Liver (tissue), 9 donors: ENCODE measurements around the gene CBX6. TPM values are rescaled to one million over a fixed set of nuclear protein-coding genes. Genes with fewer than 3 reads are reported as not detected.

ENCODE experiments used
- DNase-seq: peaks from one replicate; pipeline ENCODE4 v3.0.0-alpha.2; 2017; ENCODE audit warnings: low spot score
- H3K27ac ChIP-seq, 2 donors: one replicate each; pipeline ENCODE4 v1.7.0; 2013; ENCODE audit warnings: inconsistent platforms in 2 of 2, low read length in 2 of 2, control low read depth in 1 of 2, low read depth in 1 of 2, mild to moderate bottlenecking in 1 of 2
- H3K27me3 ChIP-seq, 4 donors: one replicate each; pipeline versions ENCODE4 v1.6.1 to v1.7.0; 2013; ENCODE audit warnings: low read length in 3 of 4, inconsistent platforms in 1 of 4, mild to moderate bottlenecking in 1 of 4, moderate library complexity in 1 of 4; ENCODE audit not compliant: control insufficient read depth in 4 of 4, insufficient read depth in 4 of 4
- H3K36me3 ChIP-seq, 4 donors: one replicate each; pipeline versions ENCODE4 v1.6.1 to v1.7.0; 2013; ENCODE audit warnings: low read length in 3 of 4, mild to moderate bottlenecking in 3 of 4, low read depth in 1 of 4, moderate library complexity in 1 of 4; ENCODE audit not compliant: control insufficient read depth in 4 of 4, insufficient read depth in 3 of 4
- H3K4me1 ChIP-seq, 4 donors: one replicate each; pipeline versions ENCODE4 v1.6.1 to v1.7.0; 2013; ENCODE audit warnings: low read length in 3 of 4, mild to moderate bottlenecking in 3 of 4, moderate library complexity in 1 of 4; ENCODE audit not compliant: control insufficient read depth in 4 of 4, insufficient read depth in 4 of 4
- H3K4me3 ChIP-seq, 3 donors: one replicate each; pipeline versions ENCODE4 v1.6.1 to v1.7.0; 2013; ENCODE audit warnings: low read length in 3 of 3, control low read depth in 1 of 3, low read depth in 1 of 3, mild to moderate bottlenecking in 1 of 3
- H3K9ac ChIP-seq, 2 donors: one replicate each; pipeline ENCODE4 v1.7.0; 2013; ENCODE audit warnings: low read length in 2 of 2, mild to moderate bottlenecking in 2 of 2, moderate library complexity in 2 of 2, control low read depth in 1 of 2, low read depth in 1 of 2
- H3K9me3 ChIP-seq, 4 donors: one replicate each; pipeline versions ENCODE4 v1.6.1 to v1.7.0; 2013; ENCODE audit warnings: low read length in 3 of 4; ENCODE audit not compliant: control insufficient read depth in 4 of 4
- ATF3 ChIP-seq: IDR thresholded peaks from 2 replicates; pipeline ENCODE4 v1.6.1; 2016; ENCODE audit warnings: antibody characterized with exemption
- CTCF ChIP-seq: fragments of 150-350 bp; IDR thresholded peaks from 2 replicates; pipeline ENCODE4 v1.5.1; 2017; ENCODE audit warnings: improper control_type of control experiment, low read depth, low read length; ENCODE audit not compliant: missing input control
- FOXA1 ChIP-seq: IDR thresholded peaks from 2 replicates; pipeline ENCODE4 v1.6.1; 2016; ENCODE audit warnings: antibody characterized with exemption
- FOXA2 ChIP-seq: IDR thresholded peaks from 2 replicates; pipeline ENCODE4 v1.6.1; 2016; ENCODE audit warnings: antibody characterized with exemption
- GABPA ChIP-seq, 2 donors: IDR thresholded peaks in 1 of 2; conservative IDR thresholded peaks in 1 of 2; 2 replicates each; pipeline ENCODE4 v1.6.1; 2016; ENCODE audit warnings: antibody characterized with exemption in 2 of 2, mild to moderate bottlenecking in 1 of 2, moderate library complexity in 1 of 2
- HNF4A ChIP-seq, 2 donors: conservative IDR thresholded peaks; 2 replicates each; pipeline ENCODE4 v1.6.1; 2016; ENCODE audit warnings: antibody characterized with exemption in 2 of 2, mild to moderate bottlenecking in 2 of 2
- HNF4G ChIP-seq: IDR thresholded peaks from 2 replicates; pipeline ENCODE4 v1.6.1; 2016; ENCODE audit warnings: antibody characterized with exemption
- JUND ChIP-seq, 2 donors: IDR thresholded peaks; 2 replicates each; pipeline ENCODE4 v1.6.1; 2016; ENCODE audit warnings: antibody characterized with exemption in 2 of 2
- MAX ChIP-seq: IDR thresholded peaks from 2 replicates; pipeline ENCODE4 v1.6.1; 2016; ENCODE audit warnings: antibody characterized with exemption
- NR2F2 ChIP-seq: IDR thresholded peaks from 2 replicates; pipeline ENCODE4 v1.6.1; 2016; ENCODE audit warnings: antibody characterized with exemption
- RAD21 ChIP-seq, 2 donors: IDR thresholded peaks; 2 replicates each; pipeline ENCODE4 v1.6.1; 2016; ENCODE audit warnings: antibody characterized with exemption in 2 of 2, mild to moderate bottlenecking in 2 of 2
- RXRA ChIP-seq, 2 donors: IDR thresholded peaks; 2 replicates each; pipeline ENCODE4 v1.6.1; 2017 to 2018; ENCODE audit warnings: antibody characterized with exemption in 2 of 2, mild to moderate bottlenecking in 1 of 2
- SP1 ChIP-seq: IDR thresholded peaks from 2 replicates; pipeline ENCODE4 v1.6.1; 2018; ENCODE audit warnings: antibody characterized with exemption, mild to moderate bottlenecking
- TAF1 ChIP-seq: conservative IDR thresholded peaks from 2 replicates; pipeline ENCODE4 v1.6.1; 2016; ENCODE audit warnings: antibody characterized with exemption, mild to moderate bottlenecking
- YY1 ChIP-seq: IDR thresholded peaks from 2 replicates; pipeline ENCODE4 v1.6.1; 2016; ENCODE audit warnings: antibody characterized with exemption, mild to moderate bottlenecking
- ZBTB33 ChIP-seq: IDR thresholded peaks from 2 replicates; pipeline ENCODE4 v1.6.1; 2016; ENCODE audit warnings: antibody characterized with exemption
- WGBS: extraction: QIAGEN DNeasy Blood & Tissue Kit; methylation state at CpG from one replicate; pipeline ENCODE4 v1.1.7; 2013; 5-methylcytosine and 5-hydroxymethylcytosine counted together
- polyA plus RNA-seq, 2 donors: library from polyadenylated mRNA; stranded (reverse) in 1 of 2; unstranded in 1 of 2; fragments of 200-250 nt in 1 of 2; fragments of >200 nt in 1 of 2; fragmentation: Nextera tagmentation in 1 of 2; extraction: Ambion mirVana in 1 of 2; gene quantifications; one replicate each; pipeline versions ENCODE4 v1.2.1 to v1.2.3, GENCODE V29; 2013 to 2015
- total RNA-seq, 2 donors: library from RNA; depleted of rRNA; stranded (reverse); fragments of >200 nt; gene quantifications; one replicate each; pipeline ENCODE4 v1.2.3, GENCODE V29; 2014
- donor health status: healthy.
- donor health status: healthy.
- donor health status: healthy.
- donor health status: healthy.
- donor health status: healthy.

Gene CBX6
- total and polyA plus RNA-seq, 4 donors, result 7.3 to 11.0 (median 10.2) TPM

- Histone ChIP-seq H3K27me3 (peaks cover 0 to 3% (median 1%) of the 10 kb centered on the region in 4 donors), H3K27ac (no peak overlapping the region), H3K4me1 (no peaks in the 10 kb centered on the region), H3K9ac (no peak overlapping the region), H3K36me3 (no peaks in the 10 kb centered on the region), H3K9me3 (no peaks in the 10 kb centered on the region), H3K4me3 (no peak overlapping the region)
- no peak for DNase-seq
- TF ChIP-seq SP1 (no peak), ZBTB33 (no peak), MAX (no peak)
- 87% methylated on average over 1 of the region's 1 CpG for WGBS
Observed at GRCh38 chr22:38852522-38852921, 19.5 kb downstream of the CBX6 start.

- Histone ChIP-seq H3K4me3 (no peak overlapping the region), H3K9ac (no peak overlapping the region), H3K9me3 (no peaks in the 10 kb centered on the region), H3K4me1 (no peaks in the 10 kb centered on the region), H3K36me3 (no peaks in the 10 kb centered on the region), H3K27ac (no peak overlapping the region), H3K27me3 (peaks cover 0 to 3% (median 1%) of the 10 kb centered on the region in 4 donors)
- DNase-seq, result no peak
- TF ChIP-seq RXRA (IDR thresholded peaks at IDR 0.05), result no peak
- TF ChIP-seq FOXA1, result no peak
- TF ChIP-seq HNF4G, result no peak
- TF ChIP-seq FOXA2, result no peak
- no peak for TF ChIP-seq RAD21 (IDR thresholded peaks at IDR 0.05)
- no peak for TF ChIP-seq SP1
- no peak for TF ChIP-seq ZBTB33
- no peak for TF ChIP-seq ATF3
- WGBS, result 61% methylated on average over 15 of the region's 15 CpGs
Observed at GRCh38 chr22:38850941-38851849, 20.8 kb downstream of the CBX6 start.

- WGBS, result 65% methylated on average over 2 of the region's 2 CpGs
- Histone ChIP-seq H3K27ac (no peak overlapping the region), H3K27me3 (peaks cover 0 to 3% (median 1%) of the 10 kb centered on the region in 4 donors), H3K36me3 (no peaks in the 10 kb centered on the region), H3K9ac (no peak overlapping the region), H3K4me3 (no peak overlapping the region), H3K9me3 (no peaks in the 10 kb centered on the region), H3K4me1 (no peaks in the 10 kb centered on the region)
- DNase-seq, result no peak
- TF ChIP-seq RAD21 (IDR thresholded peaks at IDR 0.05) (no peak), JUND (IDR thresholded peaks at IDR 0.05) (no peak), YY1 (no peak), NR2F2 (no peak), FOXA1 (no peak), RXRA (IDR thresholded peaks at IDR 0.05) (no peak), CTCF (no peak), ZBTB33 (no peak), FOXA2 (no peak), HNF4G (no peak), HNF4A (conservative IDR thresholded peaks at IDR 0.05) (no peak), TAF1 (no peak), GABPA (IDR thresholded peaks at IDR 0.05 in 1 of 2, conservative IDR thresholded peaks at IDR 0.05 in 1 of 2) (no peak), SP1 (no peak)
Observed at GRCh38 chr22:38850399-38850798, 21.6 kb downstream of the CBX6 start.
